Gastrocnemius medialis (tissue), 4 donors: ENCODE results near the gene CNNM4. TPM values are rescaled to one million over a fixed set of nuclear protein-coding genes. Genes with fewer than 3 reads are reported as not detected.
A peak's percentile ranks its signal among the peaks of the same experiment; 100 is the strongest.

ENCODE experiments used
- ATAC-seq, 2 donors: fragments of 150-250 bp; one replicate each; pipeline ENCODE4 v1.9.1; 2016
- DNase-seq, 2 donors: peaks; one replicate each; pipeline ENCODE4 v3.0.0-alpha.2; 2019
- H3K27ac ChIP-seq, 4 donors: fragments of 200-600 bp; sonication (generic); 1 replicate in 1 of 4; 2 replicates in 3 of 4; pipeline ENCODE4 v1.5.1; 2016 to 2018; ENCODE audit warnings: mild to moderate bottlenecking in 2 of 4, moderate library complexity in 1 of 4
- H3K27me3 ChIP-seq, 3 donors: fragments of 200-600 bp; sonication (generic) in 2 of 3; 1 replicate in 1 of 3; 2 replicates in 2 of 3; pipeline versions ENCODE4 v1.5.1 to v1.6.0; 2016 to 2019; ENCODE audit warnings: mild to moderate bottlenecking in 1 of 3, moderate library complexity in 1 of 3
- H3K36me3 ChIP-seq, 2 donors: fragments of 200-600 bp; sonication (generic) in 1 of 2; one replicate each; pipeline ENCODE4 v1.5.1; 2017 to 2018
- H3K4me1 ChIP-seq, 2 donors: fragments of 200-600 bp; sonication (generic) in 1 of 2; one replicate each; pipeline ENCODE4 v1.5.1; 2016 to 2017; ENCODE audit warnings: mild to moderate bottlenecking in 2 of 2
- H3K4me3 ChIP-seq, 4 donors: fragments of 200-600 bp; sonication (generic) in 3 of 4; 1 replicate in 1 of 4; 2 replicates in 3 of 4; pipeline ENCODE4 v1.5.1; 2016 to 2019; ENCODE audit warnings: mild to moderate bottlenecking in 2 of 4
- H3K9me3 ChIP-seq, 3 donors: fragments of 200-600 bp; sonication (generic) in 2 of 3; 1 replicate in 1 of 3; 2 replicates in 2 of 3; pipeline ENCODE4 v1.5.1; 2016 to 2019
- CTCF ChIP-seq, 5 experiments: fragments of 450-650 bp in 3 of 5; fragments of 200-600 bp in 2 of 5; sonication (generic) in 2 of 5; IDR thresholded peaks in 4 of 5; conservative IDR thresholded peaks in 1 of 5; 1 replicate in 4 of 5; 2 replicates in 1 of 5; pipeline ENCODE4 v1.5.1; 2016 to 2019; ENCODE audit warnings: antibody characterized with exemption in 5 of 5, mild to moderate bottlenecking in 3 of 5, moderate library complexity in 3 of 5
- POLR2A ChIP-seq, 2 donors: fragments of 450-650 bp; IDR thresholded peaks; one replicate each; pipeline ENCODE4 v1.6.1; 2017; ENCODE audit warnings: antibody characterized with exemption in 2 of 2, mild to moderate bottlenecking in 2 of 2, moderate library complexity in 2 of 2
- in situ Hi-C, 4 donors: fragments of 200-750 bp; cut with MboI; loops; one replicate each; pipeline versions ENCODE4 v1.15.0 to v1.8.0; 2017; ENCODE audit warnings: low sequenced_read_pairs in 4 of 4
- intact Hi-C: fragments of 100-400 bp; cut with DNase I; formaldehyde crosslinking; loops from one replicate; pipeline ENCODE4 v1.15.1; 2023; ENCODE audit warnings: low total_unique reads
- total RNA-seq, 4 donors: library from RNA; depleted of rRNA; stranded (reverse); fragments of >200 nt; gene quantifications; one replicate each; pipeline versions ENCODE4 v1.1.0 to v1.2.3, GENCODE V29; 2016

Gene CNNM4
- total RNA-seq, 4 donors from 2014 or later = 5.4 to 20.1 (median 9.1) TPM

DNA sequence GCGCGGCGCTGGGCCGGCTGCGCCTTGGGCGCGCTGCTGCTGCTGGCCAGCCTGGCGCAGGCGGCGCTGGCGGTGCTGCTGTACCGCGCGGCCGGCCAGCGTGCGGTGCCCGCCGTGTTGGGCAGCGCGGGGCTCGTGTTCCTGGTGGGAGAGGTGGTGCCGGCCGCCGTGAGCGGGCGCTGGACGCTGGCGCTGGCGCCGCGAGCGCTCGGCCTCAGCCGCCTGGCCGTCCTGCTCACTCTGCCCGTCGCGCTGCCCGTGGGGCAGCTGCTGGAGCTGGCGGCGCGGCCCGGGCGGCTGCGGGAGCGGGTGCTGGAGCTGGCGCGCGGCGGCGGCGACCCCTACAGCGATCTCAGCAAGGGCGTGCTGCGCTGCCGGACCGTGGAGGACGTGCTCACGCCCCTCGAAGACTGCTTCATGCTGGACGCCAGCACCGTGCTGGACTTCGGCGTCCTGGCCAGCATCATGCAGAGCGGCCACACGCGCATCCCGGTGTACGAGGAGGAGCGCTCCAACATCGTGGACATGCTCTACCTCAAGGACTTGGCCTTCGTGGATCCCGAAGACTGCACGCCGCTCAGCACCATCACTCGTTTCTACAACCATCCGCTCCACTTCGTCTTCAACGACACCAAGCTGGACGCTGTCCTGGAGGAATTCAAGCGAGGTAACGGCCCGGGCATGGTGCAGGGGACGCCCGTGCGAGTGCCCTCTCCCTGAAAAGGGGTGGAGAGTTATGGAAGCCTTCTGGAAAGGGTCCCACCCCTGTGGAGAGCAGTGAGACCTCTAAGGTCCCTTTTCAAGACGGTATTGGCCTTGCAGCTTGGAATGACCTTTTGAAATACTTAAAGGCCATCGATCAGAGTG lies 56.4 kb downstream of the CNNM4 start:
- TF ChIP-seq CTCF (IDR thresholded peaks at IDR 0.05 in 4 of 5, conservative IDR thresholded peaks at IDR 0.05 in 1 of 5) (no peak), POLR2A (IDR thresholded peaks at IDR 0.05) (no peak)
- ATAC-seq (peak; percentile 0 to 2), DNase-seq (no peak)
- intact Hi-C loops = loop anchor here (1.0 to 5.0 kb wide), 6 partner anchors 25 to 220 kb away; partner anchors contain the start of genes ANKRD39 and LMAN2L
- H3K27ac ChIP-seq = peak overlapping the region; percentile 64 to 94 (median 84)
- H3K4me1 ChIP-seq = peaks cover 53 to 54% of the 10 kb centered on the region in 2 donors
- H3K27me3 ChIP-seq = no peaks in the 10 kb centered on the region
- H3K9me3 ChIP-seq = no peaks in the 10 kb centered on the region
- H3K36me3 ChIP-seq = no peaks in the 10 kb centered on the region
- peak overlapping the region; percentile 56 to 75 (median 66) for H3K4me3 ChIP-seq
- in situ Hi-C loops = no loop called here

- Histone ChIP-seq H3K36me3 (no peaks in the 10 kb centered on the region), H3K9me3 (no peaks in the 10 kb centered on the region), H3K4me3 (peak overlapping the region; percentile 56 to 75 (median 66)), H3K4me1 (peaks cover 48 to 57% of the 10 kb centered on the region in 2 donors), H3K27ac (peak overlapping the region in 2 of 4 donors; percentile 64 to 93), H3K27me3 (no peaks in the 10 kb centered on the region)
- intact Hi-C loops = loop anchor here (5.0 kb wide), 1 partner anchor 221 kb away; no protein-coding TSS in a partner anchor
- no peak for TF ChIP-seq CTCF (IDR thresholded peaks at IDR 0.05 in 4 of 5, conservative IDR thresholded peaks at IDR 0.05 in 1 of 5)
- no peak for TF ChIP-seq POLR2A (IDR thresholded peaks at IDR 0.05)
- in situ Hi-C loops = no loop called here
- ATAC-seq (no peak), DNase-seq (no peak)
Measured at GRCh38 chr2:96817882-96818281, 57.2 kb downstream of the CNNM4 start.

- H3K4me1 ChIP-seq = peaks cover 48 to 71% of the 10 kb centered on the region in 2 donors
- no peaks in the 10 kb centered on the region for H3K9me3 ChIP-seq
- DNase-seq (no peak), ATAC-seq (no peak)
- in situ Hi-C loops (no loop called here), intact Hi-C loops (loop anchor here (5.0 kb wide), 1 partner anchor 222 kb away; no protein-coding TSS in a partner anchor)
- H3K27ac ChIP-seq = peak overlapping the region in 1 of 4 donors; percentile 28
- H3K4me3 ChIP-seq = peak overlapping the region in 1 of 4 donors; percentile 8
- TF ChIP-seq POLR2A (IDR thresholded peaks at IDR 0.05) (no peak), CTCF (IDR thresholded peaks at IDR 0.05 in 4 of 5, conservative IDR thresholded peaks at IDR 0.05 in 1 of 5) (no peak)
- no peaks in the 10 kb centered on the region for H3K36me3 ChIP-seq
- no peaks in the 10 kb centered on the region for H3K27me3 ChIP-seq
Measured at GRCh38 chr2:96819128-96819875, 58.6 kb downstream of the CNNM4 start.

DNA sequence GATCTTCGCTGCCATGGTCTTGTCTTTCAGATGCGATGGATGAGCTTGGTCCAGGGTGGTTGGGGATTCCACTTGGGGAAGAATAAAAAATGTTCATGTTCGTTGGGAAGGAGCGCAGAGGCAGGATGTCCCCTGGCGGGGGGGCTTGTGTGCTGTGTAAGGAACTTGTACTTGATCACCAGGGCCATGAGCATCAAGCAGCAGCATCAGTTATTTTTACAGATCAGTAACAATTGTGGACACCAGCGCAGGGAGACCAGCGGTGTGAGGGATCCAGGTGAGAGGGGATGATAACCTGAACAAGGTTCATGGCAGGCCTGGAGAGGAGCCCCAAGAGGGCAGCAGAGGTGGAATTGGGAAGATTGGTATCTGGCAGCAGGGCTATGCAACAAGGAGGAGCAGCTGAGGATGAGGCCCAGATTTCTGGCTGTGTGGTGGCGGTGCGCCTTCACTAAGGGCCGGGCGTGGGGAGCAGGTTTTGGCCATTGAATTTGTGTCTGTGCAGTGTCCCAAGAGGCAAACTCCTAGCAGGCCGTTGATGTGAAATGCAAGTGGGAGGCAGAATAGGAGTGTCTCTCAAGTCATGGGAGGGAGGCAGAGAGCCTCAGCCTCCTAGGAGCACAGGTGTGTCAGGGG lies 59.3 kb downstream of the CNNM4 start:
- Histone ChIP-seq H3K27me3 (no peaks in the 10 kb centered on the region), H3K36me3 (peaks cover 0 to 2% of the 10 kb centered on the region in 2 donors), H3K27ac (no peak overlapping the region), H3K4me1 (peaks cover 46 to 76% of the 10 kb centered on the region in 2 donors), H3K4me3 (no peak overlapping the region), H3K9me3 (no peaks in the 10 kb centered on the region)
- in situ Hi-C loops (no loop called here), intact Hi-C loops (loop anchor here (5.0 kb wide), 1 partner anchor 223 kb away; no protein-coding TSS in a partner anchor)
- no peak for TF ChIP-seq CTCF (IDR thresholded peaks at IDR 0.05 in 4 of 5, conservative IDR thresholded peaks at IDR 0.05 in 1 of 5)
- no peak for TF ChIP-seq POLR2A (IDR thresholded peaks at IDR 0.05)
- ATAC-seq (no peak), DNase-seq (no peak)
